GM12891 (cell line): ENCODE data around the gene C12orf75.
"Not testable (repeated sequence)": the region's sequence is repeated elsewhere in the genome, so short reads cannot be mapped to it uniquely, and the experiment has no call there.

Experiments used
- DNase-seq: peaks from one replicate; pipeline ENCODE4 v3.0.0; 2011; ENCODE audit warnings: low spot score; ENCODE audit not compliant: insufficient read length
- FAIRE-seq: peaks from 2 replicates; lab custom pipeline; 2011; peaks lifted over from hg19 to GRCh38; lab: Jason Lieb, UNC
- PAX5 ChIP-seq: IDR thresholded peaks from 2 replicates; pipeline ENCODE4 v1.6.1; 2011; ENCODE audit warnings: low read length, moderate library complexity, mild to moderate bottlenecking; ENCODE audit not compliant: insufficient read depth, severe bottlenecking
- POLR2A ChIP-seq: IDR thresholded peaks from 2 replicates; pipeline ENCODE4 v1.6.1; 2011; ENCODE audit warnings: low read depth, low read length, control low read depth
- POLR2AphosphoS5 ChIP-seq: IDR thresholded peaks from 2 replicates; pipeline ENCODE4 v1.6.1; 2011; ENCODE audit warnings: low read depth, low read length, control low read depth
- POU2F2 ChIP-seq: IDR thresholded peaks from 2 replicates; pipeline ENCODE4 v1.6.1; 2011; ENCODE audit warnings: low read depth, mild to moderate bottlenecking, control low read depth, low read length, moderate library complexity
- SPI1 ChIP-seq: IDR thresholded peaks from 2 replicates; pipeline ENCODE4 v1.6.1; 2011; ENCODE audit warnings: low read depth, low read length, control low read depth
- TAF1 ChIP-seq: IDR thresholded peaks from 2 replicates; pipeline ENCODE4 v1.6.1; 2011; ENCODE audit warnings: low read depth, low read length, control low read depth

C12orf75 gene

GRCh38 chr12:105396983-105397382, 66.5 kb downstream of the C12orf75 start:
- DNase-seq: no peak
- no peak for FAIRE-seq
- no peak for TF ChIP-seq SPI1

- DNase-seq (no peak), FAIRE-seq (no peak)
- TF ChIP-seq TAF1: no peak
- TF ChIP-seq POLR2AphosphoS5: no peak
- TF ChIP-seq POLR2A: no peak
- TF ChIP-seq POU2F2: no peak
- TF ChIP-seq SPI1: no peak
- TF ChIP-seq PAX5: no peak
Measured at GRCh38 chr12:105398930-105399329, 68.4 kb downstream of the C12orf75 start.

GRCh38 chr12:105399428-105400081, 69.1 kb downstream of the C12orf75 start:
- no peak for DNase-seq
- TF ChIP-seq TAF1 (no peak), PAX5 (no peak), SPI1 (no peak), POLR2AphosphoS5 (no peak), POU2F2 (no peak), POLR2A (no peak)
- FAIRE-seq: no peak

GRCh38 chr12:105400227-105400626, 69.7 kb downstream of the C12orf75 start:
- TF ChIP-seq POLR2AphosphoS5: no peak
- TF ChIP-seq POLR2A: no peak
- no peak for TF ChIP-seq TAF1
- no peak for TF ChIP-seq POU2F2
- no peak for TF ChIP-seq SPI1
- TF ChIP-seq PAX5: no peak
- FAIRE-seq: no peak
- DNase-seq: no peak

GRCh38 chr12:105401198-105401597, 70.7 kb downstream of the C12orf75 start:
- DNase-seq: no peak
- no peak for TF ChIP-seq SPI1
- no peak for TF ChIP-seq PAX5
- no peak for TF ChIP-seq POU2F2
- TF ChIP-seq POLR2AphosphoS5: no peak
- no peak for TF ChIP-seq TAF1
- no peak for TF ChIP-seq POLR2A
- no peak for FAIRE-seq

- no peak for DNase-seq
- TF ChIP-seq POLR2AphosphoS5: no peak
- no peak for TF ChIP-seq PAX5
- no peak for TF ChIP-seq TAF1
- TF ChIP-seq POU2F2: no peak
- TF ChIP-seq SPI1: no peak
- TF ChIP-seq POLR2A: no peak
- no peak for FAIRE-seq
Measured at GRCh38 chr12:105402366-105402765, 71.9 kb downstream of the C12orf75 start.

- DNase-seq (no peak), FAIRE-seq (no peak)
- no peak for TF ChIP-seq POU2F2
- no peak for TF ChIP-seq TAF1
- no peak for TF ChIP-seq POLR2A
- no peak for TF ChIP-seq PAX5
- TF ChIP-seq SPI1: no peak
- TF ChIP-seq POLR2AphosphoS5: no peak
Measured at GRCh38 chr12:105403095-105403494, 72.6 kb downstream of the C12orf75 start.

- DNase-seq, FAIRE-seq: not testable (repeated sequence)
Measured at GRCh38 chr12:105404134-105404533, 73.6 kb downstream of the C12orf75 start.

GRCh38 chr12:105406497-105406896, 76.0 kb downstream of the C12orf75 start:
- DNase-seq (no peak), FAIRE-seq (no peak)
- no peak for TF ChIP-seq POU2F2
- no peak for TF ChIP-seq POLR2AphosphoS5

- DNase-seq (no peak), FAIRE-seq (no peak)
- TF ChIP-seq TAF1: no peak
- TF ChIP-seq SPI1: no peak
- no peak for TF ChIP-seq POU2F2
- TF ChIP-seq PAX5: no peak
- no peak for TF ChIP-seq POLR2A
- no peak for TF ChIP-seq POLR2AphosphoS5
Measured at GRCh38 chr12:105409279-105409678, 78.8 kb downstream of the C12orf75 start.
